Hepatocyte (in vitro differentiated cells): ENCODE results near the gene WDHD1. TPM values are rescaled to one million over a fixed set of nuclear protein-coding genes. Genes with fewer than 3 reads are reported as not detected.

Experiments used
- DNase-seq: peaks from one replicate; pipeline ENCODE4 v3.0.0-alpha.2; 2016; ENCODE audit warnings: low spot score
- H2AFZ ChIP-seq: fragments of 200-600 bp; sonication (generic); 2 replicates; pipeline ENCODE4 v1.6.0; 2016; ENCODE audit warnings: antibody characterized with exemption, mild to moderate bottlenecking
- H3K27ac ChIP-seq: fragments of 200-600 bp; sonication (generic); 2 replicates; pipeline ENCODE4 v1.5.1; 2016; ENCODE audit warnings: mild to moderate bottlenecking
- H3K27me3 ChIP-seq: fragments of 200-600 bp; sonication (generic); 2 replicates; pipeline ENCODE4 v1.6.1; 2016
- H3K36me3 ChIP-seq: fragments of 200-600 bp; sonication (generic); replicated peaks from 2 replicates; pipeline ENCODE4 v1.5.1; 2016; ENCODE audit warnings: low read depth; ENCODE audit not compliant: insufficient read depth
- H3K4me1 ChIP-seq: fragments of 200-600 bp; sonication (generic); 2 replicates; pipeline ENCODE4 v1.5.1; 2016; ENCODE audit warnings: mild to moderate bottlenecking, moderate library complexity; ENCODE audit not compliant: insufficient read depth
- H3K4me2 ChIP-seq: fragments of 200-600 bp; sonication (generic); 2 replicates; pipeline ENCODE4 v1.6.0; 2016
- H3K4me3 ChIP-seq: fragments of 200-600 bp; sonication (generic); 2 replicates; pipeline ENCODE4 v1.5.1; 2016; ENCODE audit warnings: mild to moderate bottlenecking
- H3K79me2 ChIP-seq: fragments of 200-600 bp; sonication (generic); 2 replicates; pipeline ENCODE4 v1.6.0; 2017; ENCODE audit warnings: mild to moderate bottlenecking
- H3K9me2 ChIP-seq: fragments of 200-600 bp; sonication (generic); replicated peaks from 2 replicates; pipeline ENCODE4 v1.6.0; 2017; ENCODE audit warnings: mild to moderate bottlenecking; ENCODE audit not compliant: insufficient read depth
- H3K9me3 ChIP-seq: fragments of 200-600 bp; sonication (generic); 2 replicates; pipeline ENCODE4 v1.5.1; 2016; ENCODE audit warnings: low read depth, mild to moderate bottlenecking
- H4K20me1 ChIP-seq: fragments of 200-600 bp; sonication (generic); 2 replicates; pipeline ENCODE4 v1.6.0; 2016; ENCODE audit warnings: mild to moderate bottlenecking; ENCODE audit not compliant: insufficient read depth, poor library complexity, severe bottlenecking
- CTCF ChIP-seq: fragments of 200-600 bp; sonication (generic); IDR thresholded peaks from 2 replicates; pipeline ENCODE4 v1.5.1; 2016; ENCODE audit warnings: antibody characterized with exemption, mild to moderate bottlenecking; ENCODE audit not compliant: poor library complexity
- EZH2 ChIP-seq: fragments of 200-600 bp; sonication (generic); IDR thresholded peaks from 2 replicates; pipeline ENCODE4 v1.6.1; 2016; ENCODE audit warnings: antibody characterized with exemption, mild to moderate bottlenecking, borderline replicate concordance
- EZH2phosphoT487 ChIP-seq: fragments of 200-600 bp; sonication (generic); IDR thresholded peaks from one replicate; pipeline ENCODE4 v1.6.1; 2018; ENCODE audit warnings: antibody characterized with exemption, mild to moderate bottlenecking, low read depth, moderate library complexity; ENCODE audit not compliant: unreplicated experiment, severe bottlenecking
- WGBS: methylation state at CpG from one replicate; pipeline ENCODE4 v1.1.6; 2016; ENCODE audit warnings: low lambda C conversion rate; ENCODE audit errors: missing lambda C conversion rate; 5-methylcytosine and 5-hydroxymethylcytosine counted together
- polyA plus RNA-seq: library from polyadenylated mRNA; unstranded; fragments of >200 nt; fragmentation: Nextera tagmentation; extraction: Ambion mirVana; gene quantifications from 2 replicates; pipeline ENCODE4 v1.2.1, GENCODE V29; 2016
- total RNA-seq: library from RNA; depleted of rRNA; stranded (reverse); fragments of >200 nt; gene quantifications from 2 replicates; pipeline ENCODE4 v1.2.3, GENCODE V29; 2014

WDHD1 gene
- total and polyA plus RNA-seq, 2 experiments from 2014 or later, result 4.1 to 5.9 TPM

- H3K4me1 ChIP-seq, result no peaks in the 10 kb centered on the region
- H3K4me3 ChIP-seq, result no peak overlapping the region
- WGBS, result 40% methylated on average over 1 of the region's 1 CpG
- no peak overlapping the region for H3K27ac ChIP-seq
- no peak overlapping the region for H2AFZ ChIP-seq
- no peaks in the 10 kb centered on the region for H3K79me2 ChIP-seq
- H3K9me2 ChIP-seq, result no peaks in the 10 kb centered on the region
- no peak overlapping the region for H3K4me2 ChIP-seq
- TF ChIP-seq EZH2phosphoT487 (no peak), EZH2 (no peak), CTCF (no peak)
- no peaks in the 10 kb centered on the region for H3K27me3 ChIP-seq
- no peak for DNase-seq
- H4K20me1 ChIP-seq, result no peaks in the 10 kb centered on the region
- H3K36me3 ChIP-seq, result no peaks in the 10 kb centered on the region
- H3K9me3 ChIP-seq, result no peaks in the 10 kb centered on the region
Measured at GRCh38 chr14:54920052-54920451, 106.8 kb downstream of the WDHD1 start.

- TF ChIP-seq CTCF (no peak), EZH2phosphoT487 (no peak), EZH2 (no peak)
- no peak overlapping the region for H3K4me3 ChIP-seq
- no peak overlapping the region for H2AFZ ChIP-seq
- no peaks in the 10 kb centered on the region for H3K9me3 ChIP-seq
- no peak overlapping the region for H3K27ac ChIP-seq
- H3K4me2 ChIP-seq, result no peak overlapping the region
- no peaks in the 10 kb centered on the region for H4K20me1 ChIP-seq
- no peaks in the 10 kb centered on the region for H3K4me1 ChIP-seq
- H3K9me2 ChIP-seq, result no peaks in the 10 kb centered on the region
- H3K79me2 ChIP-seq, result no peaks in the 10 kb centered on the region
- no peak for DNase-seq
- H3K27me3 ChIP-seq, result no peaks in the 10 kb centered on the region
- H3K36me3 ChIP-seq, result no peaks in the 10 kb centered on the region
Measured at GRCh38 chr14:54919330-54919729, 107.6 kb downstream of the WDHD1 start.

GRCh38 chr14:54918427-54918826, 108.5 kb downstream of the WDHD1 start:
- TF ChIP-seq EZH2 (no peak), EZH2phosphoT487 (no peak), CTCF (no peak)
- no peaks in the 10 kb centered on the region for H3K9me3 ChIP-seq
- no peaks in the 10 kb centered on the region for H3K79me2 ChIP-seq
- no peak for DNase-seq
- no peaks in the 10 kb centered on the region for H3K9me2 ChIP-seq
- no peak overlapping the region for H3K4me2 ChIP-seq
- no peaks in the 10 kb centered on the region for H4K20me1 ChIP-seq
- no peak overlapping the region for H2AFZ ChIP-seq
- H3K27me3 ChIP-seq, result no peaks in the 10 kb centered on the region
- H3K36me3 ChIP-seq, result no peaks in the 10 kb centered on the region
- no peaks in the 10 kb centered on the region for H3K4me1 ChIP-seq
- no peak overlapping the region for H3K4me3 ChIP-seq
- H3K27ac ChIP-seq, result no peak overlapping the region
- 72% methylated on average over 5 of the region's 5 CpGs for WGBS

- Histone ChIP-seq H3K9me2 (no peaks in the 10 kb centered on the region), H2AFZ (no peak overlapping the region), H3K27me3 (no peaks in the 10 kb centered on the region), H3K79me2 (no peaks in the 10 kb centered on the region), H3K36me3 (no peaks in the 10 kb centered on the region), H3K27ac (no peak overlapping the region), H3K4me1 (no peaks in the 10 kb centered on the region), H4K20me1 (no peaks in the 10 kb centered on the region), H3K4me2 (no peak overlapping the region), H3K9me3 (no peaks in the 10 kb centered on the region), H3K4me3 (no peak overlapping the region)
- TF ChIP-seq CTCF (no peak), EZH2phosphoT487 (no peak), EZH2 (no peak)
- DNase-seq, result no peak
- 93% methylated on average over 1 of the region's 1 CpG for WGBS
Measured at GRCh38 chr14:54916101-54916500, 110.8 kb downstream of the WDHD1 start.
